HEK293 (cell line): Measurements from ENCODE around the gene PCNA.

ENCODE experiments used
- KLF10 ChIP-seq: fragments of 450-650 bp; IDR thresholded peaks from 2 replicates; pipeline ENCODE4 v1.5.1; 2018; ENCODE audit warnings: missing biosample characterization, mild to moderate bottlenecking, missing genetic modification characterization
- KLF7 ChIP-seq: fragments of 450-650 bp; formaldehyde crosslinking; IDR thresholded peaks from 2 replicates; pipeline ENCODE4 v1.5.1; 2016; ENCODE audit warnings: missing biosample characterization, missing genetic modification characterization, borderline replicate concordance
- MEIS1 ChIP-seq: sonication (generic); formaldehyde crosslinking; IDR thresholded peaks from 2 replicates; pipeline ENCODE4 v1.8.1; 2022; ENCODE audit warnings: missing genetic modification reagents, mild to moderate bottlenecking, borderline replicate concordance
- MYNN ChIP-seq: fragments of 450-650 bp; formaldehyde crosslinking; IDR thresholded peaks from 2 replicates; pipeline ENCODE4 v1.5.1; 2016; ENCODE audit warnings: missing biosample characterization, missing genetic modification characterization, borderline replicate concordance
- PRDM1 ChIP-seq: fragments of 450-650 bp; formaldehyde crosslinking; IDR thresholded peaks from 2 replicates; pipeline ENCODE4; 2016; ENCODE audit warnings: missing biosample characterization, missing genetic modification characterization
- PRDM2 ChIP-seq: fragments of 450-650 bp; formaldehyde crosslinking; IDR thresholded peaks from 2 replicates; pipeline ENCODE4 v1.5.1; 2016; ENCODE audit warnings: missing biosample characterization, missing genetic modification characterization, borderline replicate concordance
- SCRT1 ChIP-seq: fragments of 450-650 bp; formaldehyde crosslinking; IDR thresholded peaks from 2 replicates; pipeline ENCODE4 v1.5.1; 2016; ENCODE audit warnings: missing biosample characterization, missing genetic modification characterization, borderline replicate concordance
- ZBTB20 ChIP-seq: fragments of 450-650 bp; formaldehyde crosslinking; IDR thresholded peaks from 2 replicates; pipeline ENCODE4 v1.5.1; 2016; ENCODE audit warnings: missing biosample characterization, missing genetic modification characterization
- ZBTB48 ChIP-seq: fragments of 450-650 bp; formaldehyde crosslinking; IDR thresholded peaks from 2 replicates; pipeline ENCODE4 v1.5.1; 2016; ENCODE audit warnings: missing biosample characterization, missing genetic modification characterization
- ZNF121 ChIP-seq: fragments of 450-650 bp; formaldehyde crosslinking; IDR thresholded peaks from 2 replicates; pipeline ENCODE4 v1.5.1; 2016; ENCODE audit warnings: missing biosample characterization, missing genetic modification characterization
- ZNF138 ChIP-seq: fragments of 450-650 bp; formaldehyde crosslinking; IDR thresholded peaks from 2 replicates; pipeline ENCODE4 v1.5.1; 2016; ENCODE audit warnings: missing biosample characterization, missing genetic modification characterization, borderline replicate concordance
- ZNF335 ChIP-seq: fragments of 450-650 bp; formaldehyde crosslinking; conservative IDR thresholded peaks from 2 replicates; pipeline ENCODE4 v1.5.1; 2016; ENCODE audit warnings: missing biosample characterization, missing genetic modification characterization
- ZNF350 ChIP-seq: fragments of 450-650 bp; formaldehyde crosslinking; IDR thresholded peaks from 2 replicates; pipeline ENCODE4 v1.5.0; 2017; ENCODE audit warnings: missing biosample characterization, mild to moderate bottlenecking, missing genetic modification characterization
- ZNF391 ChIP-seq: fragments of 450-650 bp; formaldehyde crosslinking; IDR thresholded peaks from 2 replicates; pipeline ENCODE4 v1.5.1; 2016; ENCODE audit warnings: low read depth, missing biosample characterization, missing genetic modification characterization, borderline replicate concordance
- ZNF423 ChIP-seq: fragments of 450-650 bp; formaldehyde crosslinking; IDR thresholded peaks from 2 replicates; pipeline ENCODE4 v1.5.1; 2016; ENCODE audit warnings: missing biosample characterization, missing genetic modification characterization
- ZNF501 ChIP-seq: fragments of 450-650 bp; formaldehyde crosslinking; IDR thresholded peaks from 2 replicates; pipeline ENCODE4 v1.5.1; 2016; ENCODE audit warnings: missing biosample characterization, missing genetic modification characterization
- ZNF518A ChIP-seq: fragments of 450-650 bp; formaldehyde crosslinking; conservative IDR thresholded peaks from 2 replicates; pipeline ENCODE4 v1.5.1; 2016; ENCODE audit warnings: low read depth, missing biosample characterization, missing genetic modification characterization
- ZNF544 ChIP-seq: fragments of 450-650 bp; formaldehyde crosslinking; IDR thresholded peaks from 2 replicates; pipeline ENCODE4 v1.5.0; 2017; ENCODE audit warnings: missing biosample characterization, missing genetic modification characterization
- ZNF600 ChIP-seq: fragments of 450-650 bp; formaldehyde crosslinking; IDR thresholded peaks from 2 replicates; pipeline ENCODE4 v1.5.1; 2016; ENCODE audit warnings: missing biosample characterization, missing genetic modification characterization
- ZNF645 ChIP-seq: fragments of 450-650 bp; formaldehyde crosslinking; IDR thresholded peaks from 2 replicates; pipeline ENCODE4; 2016; ENCODE audit warnings: missing biosample characterization, missing genetic modification characterization
- TF ChIP-seq, protein P1 (sequence below): fragments of 450-650 bp; formaldehyde crosslinking; IDR thresholded peaks from 2 replicates; pipeline ENCODE4 v1.5.1; 2016; ENCODE audit warnings: missing biosample characterization, missing genetic modification characterization
- TF ChIP-seq, protein P2 (sequence below): fragments of 450-650 bp; formaldehyde crosslinking; IDR thresholded peaks from 2 replicates; pipeline ENCODE4 v1.5.1; 2016; ENCODE audit warnings: missing biosample characterization, missing genetic modification characterization
- TF ChIP-seq, protein P3 (sequence below): fragments of 450-650 bp; formaldehyde crosslinking; IDR thresholded peaks from 2 replicates; pipeline ENCODE4 v1.5.1; 2017; ENCODE audit warnings: missing biosample characterization, missing genetic modification characterization

Gene PCNA

GRCh38 chr20:5127204-5127858 lies 7.6 kb upstream of the PCNA start (continued):
- no peak for TF ChIP-seq ZNF423 (tag by site-specific recombination)
- TF ChIP-seq, protein P1, sequence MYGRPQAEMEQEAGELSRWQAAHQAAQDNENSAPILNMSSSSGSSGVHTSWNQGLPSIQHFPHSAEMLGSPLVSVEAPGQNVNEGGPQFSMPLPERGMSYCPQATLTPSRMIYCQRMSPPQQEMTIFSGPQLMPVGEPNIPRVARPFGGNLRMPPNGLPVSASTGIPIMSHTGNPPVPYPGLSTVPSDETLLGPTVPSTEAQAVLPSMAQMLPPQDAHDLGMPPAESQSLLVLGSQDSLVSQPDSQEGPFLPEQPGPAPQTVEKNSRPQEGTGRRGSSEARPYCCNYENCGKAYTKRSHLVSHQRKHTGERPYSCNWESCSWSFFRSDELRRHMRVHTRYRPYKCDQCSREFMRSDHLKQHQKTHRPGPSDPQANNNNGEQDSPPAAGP, result peak; percentile 62
- no peak for TF ChIP-seq ZNF138 (tag by site-specific recombination)
- TF ChIP-seq PRDM2 (tag by site-specific recombination), result no peak
- no peak for TF ChIP-seq KLF7
- TF ChIP-seq MEIS1 (CRISPR knock-in tag), result no peak
- TF ChIP-seq ZBTB20 (tag by site-specific recombination), result peak; percentile 74
- no peak for TF ChIP-seq ZNF518A (tag by site-specific recombination)
- no peak for TF ChIP-seq ZNF350 (tag by site-specific recombination)
- TF ChIP-seq ZNF544, result no peak
- TF ChIP-seq, protein P2, sequence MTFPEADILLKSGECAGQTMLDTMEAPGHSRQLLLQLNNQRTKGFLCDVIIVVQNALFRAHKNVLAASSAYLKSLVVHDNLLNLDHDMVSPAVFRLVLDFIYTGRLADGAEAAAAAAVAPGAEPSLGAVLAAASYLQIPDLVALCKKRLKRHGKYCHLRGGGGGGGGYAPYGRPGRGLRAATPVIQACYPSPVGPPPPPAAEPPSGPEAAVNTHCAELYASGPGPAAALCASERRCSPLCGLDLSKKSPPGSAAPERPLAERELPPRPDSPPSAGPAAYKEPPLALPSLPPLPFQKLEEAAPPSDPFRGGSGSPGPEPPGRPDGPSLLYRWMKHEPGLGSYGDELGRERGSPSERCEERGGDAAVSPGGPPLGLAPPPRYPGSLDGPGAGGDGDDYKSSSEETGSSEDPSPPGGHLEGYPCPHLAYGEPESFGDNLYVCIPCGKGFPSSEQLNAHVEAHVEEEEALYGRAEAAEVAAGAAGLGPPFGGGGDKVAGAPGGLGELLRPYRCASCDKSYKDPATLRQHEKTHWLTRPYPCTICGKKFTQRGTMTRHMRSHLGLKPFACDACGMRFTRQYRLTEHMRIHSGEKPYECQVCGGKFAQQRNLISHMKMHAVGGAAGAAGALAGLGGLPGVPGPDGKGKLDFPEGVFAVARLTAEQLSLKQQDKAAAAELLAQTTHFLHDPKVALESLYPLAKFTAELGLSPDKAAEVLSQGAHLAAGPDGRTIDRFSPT (tag by site-specific recombination), result peak; percentile 42; the same call in 1 of the 2 replicates
- TF ChIP-seq MYNN (tag by site-specific recombination), result no peak
- 0 out of 2 replicates have a peak, but pooled peaks have one; percentile 54 for TF ChIP-seq ZNF501 (tag by site-specific recombination)
- TF ChIP-seq ZBTB48 (tag by site-specific recombination), result 0 out of 2 replicates have a peak, but pooled peaks have one; percentile 51
- no peak for TF ChIP-seq ZNF391 (tag by site-specific recombination)
- TF ChIP-seq KLF10 (tag by site-specific recombination), result no peak
- TF ChIP-seq, protein P3, sequence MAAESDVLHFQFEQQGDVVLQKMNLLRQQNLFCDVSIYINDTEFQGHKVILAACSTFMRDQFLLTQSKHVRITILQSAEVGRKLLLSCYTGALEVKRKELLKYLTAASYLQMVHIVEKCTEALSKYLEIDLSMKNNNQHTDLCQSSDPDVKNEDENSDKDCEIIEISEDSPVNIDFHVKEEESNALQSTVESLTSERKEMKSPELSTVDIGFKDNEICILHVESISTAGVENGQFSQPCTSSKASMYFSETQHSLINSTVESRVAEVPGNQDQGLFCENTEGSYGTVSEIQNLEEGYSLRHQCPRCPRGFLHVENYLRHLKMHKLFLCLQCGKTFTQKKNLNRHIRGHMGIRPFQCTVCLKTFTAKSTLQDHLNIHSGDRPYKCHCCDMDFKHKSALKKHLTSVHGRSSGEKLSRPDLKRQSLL (tag by site-specific recombination), result no peak
- no peak for TF ChIP-seq ZNF645 (tag by site-specific recombination)
- TF ChIP-seq SCRT1 (tag by site-specific recombination), result no peak
- no peak for TF ChIP-seq ZNF121 (tag by site-specific recombination)
- TF ChIP-seq ZNF335, result peak; percentile 63
- TF ChIP-seq PRDM1 (tag by site-specific recombination), result no peak
- peak; percentile 93 for TF ChIP-seq ZNF600 (tag by site-specific recombination)
